GM12878 (cell line): ENCODE measurements around the gene CLIC3. TPM values are rescaled to one million over a fixed set of nuclear protein-coding genes. Genes with fewer than 3 reads are reported as not detected.

Source experiments
- ATAC-seq: fragments of 200-7000 bp; cut with Tn5 transposase; 3 replicates; pipeline ENCODE4 v1.9.1; 2020; ENCODE audit warnings: mild to moderate bottlenecking, moderate library complexity
- BruUV-seq: library from RNA; stranded (reverse); fragments of 400-500 nt; replicated peaks from 2 replicates; lab custom pipeline; 2021; lab: Mats Ljungman, UMichigan
- CTCF ChIA-PET: fragments of 300-600 bp; sonication (Branson Sonifier 250); formaldehyde crosslinking; extraction: SDS; loops from one replicate; lab custom pipeline; 2021; ENCODE audit warnings: inconsistent platforms; lab: Yijun Ruan, JAX
- POLR2A ChIA-PET: fragments of 350-600 bp; formaldehyde crosslinking; extraction: SDS; loops from one replicate; lab custom pipeline; 2021; ENCODE audit warnings: inconsistent platforms; lab: Charles Lee
- RAD21 ChIA-PET: fragments of 300-600 bp; sonication (Branson Sonifier 250); formaldehyde crosslinking; loops from one replicate; lab custom pipeline; 2023; ENCODE audit warnings: antibody characterized with exemption; ENCODE audit not compliant: unreplicated experiment; lab: Charles Lee
- SMC1A ChIA-PET: fragments of 300-600 bp; sonication (Branson Sonifier 250); formaldehyde crosslinking; loops from one replicate; lab custom pipeline; 2023; ENCODE audit not compliant: unreplicated experiment, uncharacterized antibody; lab: Charles Lee
- DNase-seq: peaks from one replicate; pipeline ENCODE4 v3.0.0-alpha.2; 2011; ENCODE audit warnings: low read depth, low spot score
- FAIRE-seq: peaks from 3 replicates; lab custom pipeline; 2011; peaks lifted over from hg19 to GRCh38; lab: Jason Lieb, UNC
- H2AFZ ChIP-seq: 2 replicates; pipeline ENCODE4 v1.6.0; 2011; ENCODE audit warnings: low read depth, low read length, control low read depth; ENCODE audit not compliant: control insufficient read depth
- H3K27ac ChIP-seq: 2 replicates; pipeline ENCODE4 v1.5.1; 2011; ENCODE audit warnings: control low read depth; ENCODE audit not compliant: control insufficient read depth, insufficient read depth
- H3K27me3 ChIP-seq, 2 experiments: replicated peaks in 1 of 2; 2 replicates each; pipeline versions ENCODE4 v1.6.0 to v1.6.1; 2011; ENCODE audit warnings: low read length in 1 of 2; ENCODE audit not compliant: control insufficient read depth in 2 of 2, insufficient read depth in 2 of 2
- H3K36me3 ChIP-seq, 2 experiments: 2 replicates each; pipeline ENCODE4 v1.5.1; 2011; ENCODE audit warnings: low read length in 1 of 2; ENCODE audit not compliant: control insufficient read depth in 2 of 2, insufficient read depth in 2 of 2
- H3K4me1 ChIP-seq: 2 replicates; pipeline ENCODE4 v1.6.1; 2011; ENCODE audit warnings: mild to moderate bottlenecking, low read length, moderate library complexity, mixed read lengths; ENCODE audit not compliant: control insufficient read depth, insufficient read depth
- H3K4me2 ChIP-seq: 2 replicates; pipeline ENCODE4 v1.6.0; 2011; ENCODE audit warnings: control low read depth; ENCODE audit not compliant: control insufficient read depth, insufficient read depth
- H3K4me3 ChIP-seq: fragments of 200-600 bp; sonication (generic); 2 replicates; pipeline ENCODE4 v1.5.1; 2016
- H3K79me2 ChIP-seq: 2 replicates; pipeline ENCODE4 v1.6.0; 2011; ENCODE audit warnings: low read length; ENCODE audit not compliant: control insufficient read depth, insufficient read depth
- H3K9ac ChIP-seq: 2 replicates; pipeline ENCODE4 v1.8.0; 2011; ENCODE audit warnings: low read length, control low read depth, mixed read lengths; ENCODE audit not compliant: control insufficient read depth, insufficient read depth
- H3K9me3 ChIP-seq: replicated peaks from 3 replicates; pipeline ENCODE4 v1.5.1; 2011; ENCODE audit warnings: mild to moderate bottlenecking, low read length; ENCODE audit not compliant: control insufficient read depth, insufficient read depth
- H4K20me1 ChIP-seq: 2 replicates; pipeline ENCODE4 v1.6.0; 2011; ENCODE audit not compliant: control insufficient read depth, insufficient read depth
- CREB1 ChIP-seq: IDR thresholded peaks from 2 replicates; pipeline ENCODE4 v1.6.1; 2012; ENCODE audit warnings: low read depth, mild to moderate bottlenecking, inconsistent platforms
- HCFC1 ChIP-seq: fragments of 150-350 bp; IDR thresholded peaks from 2 replicates; pipeline ENCODE4 v1.6.1; 2014; ENCODE audit warnings: low read length
- JUNB ChIP-seq: IDR thresholded peaks from 2 replicates; pipeline ENCODE4 v1.6.1; 2016; ENCODE audit warnings: antibody characterized with exemption, mild to moderate bottlenecking
- NFXL1 ChIP-seq: fragments of 450-650 bp; IDR thresholded peaks from 2 replicates; pipeline ENCODE4 v1.6.1; 2017; ENCODE audit warnings: antibody characterized with exemption, mild to moderate bottlenecking, borderline replicate concordance
- NR2F1 ChIP-seq: fragments of 450-650 bp; conservative IDR thresholded peaks from 2 replicates; pipeline ENCODE4 v1.6.1; 2017; ENCODE audit warnings: mild to moderate bottlenecking
- PAX8 ChIP-seq: fragments of 450-650 bp; IDR thresholded peaks from 2 replicates; pipeline ENCODE4 v1.6.1; 2017; ENCODE audit warnings: mild to moderate bottlenecking, moderate library complexity
- POU2F2 ChIP-seq: IDR thresholded peaks from 3 replicates; pipeline ENCODE4 v1.6.1; 2011; ENCODE audit warnings: low read depth, mild to moderate bottlenecking, low read length, borderline replicate concordance
- RAD51 ChIP-seq: fragments of 450-650 bp; IDR thresholded peaks from 2 replicates; pipeline ENCODE4 v1.6.1; 2016; ENCODE audit warnings: moderate library complexity, mild to moderate bottlenecking, inconsistent platforms
- ZBED1 ChIP-seq: IDR thresholded peaks from 2 replicates; pipeline ENCODE4 v1.6.1; 2016; ENCODE audit warnings: borderline replicate concordance
- WGBS: methylation state at CpG from one replicate; pipeline ENCODE4 v1.1.6; 2016; ENCODE audit warnings: low lambda C conversion rate; ENCODE audit not compliant: insufficient replicate concordance, insufficient coverage; ENCODE audit errors: missing lambda C conversion rate; 5-methylcytosine and 5-hydroxymethylcytosine counted together
- in situ Hi-C: fragments of 300-500 bp; cut with MboI; formaldehyde crosslinking; loops from 9 replicates; pipeline ENCODE4 v1.14.3; 2018; ENCODE audit warnings: mixed read lengths
- intact Hi-C: fragments of 100-400 bp; cut with micrococcal nuclease; formaldehyde crosslinking; loops from one replicate; pipeline ENCODE4 v1.14.2; 2022; ENCODE audit not compliant: unreplicated experiment
- polyA plus RNA-seq, 11 experiments: library from polyadenylated mRNA; depleted of rRNA in 4 of 11; unstranded in 6 of 11; stranded (reverse) in 5 of 11; fragments of >200 nt; fragmentation: Nextera tagmentation in 4 of 11; fragmentation: Illumina TruSeq in 1 of 11; extraction: Ambion mirVana in 4 of 11; extraction: Trizol in 1 of 11; gene quantifications; 1 replicate in 1 of 11; 2 replicates in 10 of 11; pipeline versions ENCODE4 v1.2.1 to v1.2.3, GENCODE V29; 2011 to 2016; ENCODE audit warnings: inconsistent platforms in 2 of 11, missing spikeins in 2 of 11, low read depth in 1 of 11
- total RNA-seq, 4 experiments: library from RNA; depleted of rRNA in 3 of 4; stranded (reverse); fragments of >200 nt in 3 of 4; fragmentation: Illumina TruSeq in 1 of 4; extraction: Trizol in 1 of 4; gene quantifications; 2 replicates each; pipeline versions ENCODE4 v1.2.1 to v1.2.3, GENCODE V29; 2013 to 2021
- TF ChIP-seq, protein P1 (sequence below): fragments of 450-650 bp; formaldehyde crosslinking; IDR thresholded peaks from 2 replicates; pipeline ENCODE4 v1.4.0; 2020; ENCODE audit warnings: mild to moderate bottlenecking, moderate library complexity
- TF ChIP-seq, protein P2 (sequence below): IDR thresholded peaks from 2 replicates; pipeline ENCODE4 v1.6.1; 2011; ENCODE audit warnings: low read depth, low read length, improper control_type of control experiment, borderline replicate concordance
- TF ChIP-seq, protein P3 (sequence below): IDR thresholded peaks from 2 replicates; pipeline ENCODE4 v1.6.1; 2011; ENCODE audit warnings: low read depth, mild to moderate bottlenecking, low read length, moderate library complexity, borderline replicate concordance; ENCODE audit errors: extremely low read depth
- TF ChIP-seq, protein P4 (sequence below): fragments of 450-650 bp; IDR thresholded peaks from 2 replicates; pipeline ENCODE4 v1.6.1; 2017; ENCODE audit warnings: mild to moderate bottlenecking, moderate library complexity

The CLIC3 gene
- total and polyA plus RNA-seq, 10 of the 15 experiments (the other 5 are each of a cell fraction or from before 2014, with no cell fraction given) = 0.31 TPM; not detected in 9

DNA sequence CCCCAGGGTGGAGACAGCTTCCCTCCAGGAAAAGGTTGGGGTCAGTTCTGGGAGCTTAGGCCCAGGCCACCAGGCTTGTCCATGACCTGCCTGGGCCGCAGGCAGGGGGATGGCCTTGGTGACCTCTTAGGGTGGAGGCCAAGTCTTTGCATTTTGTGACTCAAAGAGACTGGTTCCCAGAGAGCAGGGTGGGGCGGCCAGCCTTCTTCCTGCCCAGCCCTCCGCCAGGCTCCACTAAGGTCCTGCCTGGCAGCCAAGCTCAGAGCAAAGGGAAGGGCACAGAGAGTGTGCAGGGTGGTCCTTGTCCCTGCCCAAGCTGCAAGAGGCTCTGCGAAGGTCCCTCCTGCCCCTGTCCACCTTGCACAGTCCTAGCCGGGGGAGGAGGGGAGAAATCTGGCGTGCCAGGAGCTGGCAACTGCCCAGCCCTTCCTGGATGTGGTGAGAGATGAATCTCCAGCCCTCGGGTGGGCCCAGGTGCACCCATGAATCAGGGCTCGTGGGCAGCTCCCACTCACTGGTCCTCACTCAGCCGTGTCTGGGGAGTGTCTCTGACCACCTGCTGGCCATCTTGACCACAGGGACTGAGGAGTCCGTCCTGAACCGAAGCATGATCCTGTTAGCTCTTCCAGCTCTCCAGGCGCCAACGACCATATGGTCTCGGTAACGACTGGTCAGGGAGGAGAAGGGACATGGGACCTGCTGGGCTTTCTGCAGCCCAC is 21.4 kb downstream of the CLIC3 start:
- Histone ChIP-seq H3K9ac (no peak overlapping the region), H3K9me3 (no peaks in the 10 kb centered on the region), H3K27me3 (no peaks in the 10 kb centered on the region; a peak in 2 of 4 replicates), H2AFZ (no peak overlapping the region), H3K27ac (no peak overlapping the region), H3K4me2 (no peak overlapping the region), H3K4me3 (no peak overlapping the region), H3K79me2 (no peaks in the 10 kb centered on the region), H3K4me1 (no peaks in the 10 kb centered on the region), H4K20me1 (no peaks in the 10 kb centered on the region), H3K36me3 (no peaks in the 10 kb centered on the region)
- 30% methylated on average over 15 of the region's 15 CpGs for WGBS
- intact Hi-C loops = no loop called here
- RAD21 ChIA-PET = interaction anchor here (0.8 kb wide), 1 partner anchor 60 kb away, joined by 3 read pairs; no protein-coding TSS in a partner anchor
- ATAC-seq = no peak
- FAIRE-seq = no peak
- POLR2A ChIA-PET = interaction anchor here (0.6 kb wide), 1 partner anchor 226 kb away, joined by 3 read pairs; no protein-coding TSS in a partner anchor
- CTCF ChIA-PET = interaction anchor here (2.9 kb wide), 1 partner anchor 60 kb away, joined by 11 read pairs; no protein-coding TSS in a partner anchor
- no peak for DNase-seq
- in situ Hi-C loops = no loop called here
- SMC1A ChIA-PET = interaction anchor here (1.3 kb wide), 1 partner anchor 27 kb away, joined by 3 read pairs; no protein-coding TSS in a partner anchor
- BruUV-seq = no TSS peak
- TF ChIP-seq, protein P1, sequence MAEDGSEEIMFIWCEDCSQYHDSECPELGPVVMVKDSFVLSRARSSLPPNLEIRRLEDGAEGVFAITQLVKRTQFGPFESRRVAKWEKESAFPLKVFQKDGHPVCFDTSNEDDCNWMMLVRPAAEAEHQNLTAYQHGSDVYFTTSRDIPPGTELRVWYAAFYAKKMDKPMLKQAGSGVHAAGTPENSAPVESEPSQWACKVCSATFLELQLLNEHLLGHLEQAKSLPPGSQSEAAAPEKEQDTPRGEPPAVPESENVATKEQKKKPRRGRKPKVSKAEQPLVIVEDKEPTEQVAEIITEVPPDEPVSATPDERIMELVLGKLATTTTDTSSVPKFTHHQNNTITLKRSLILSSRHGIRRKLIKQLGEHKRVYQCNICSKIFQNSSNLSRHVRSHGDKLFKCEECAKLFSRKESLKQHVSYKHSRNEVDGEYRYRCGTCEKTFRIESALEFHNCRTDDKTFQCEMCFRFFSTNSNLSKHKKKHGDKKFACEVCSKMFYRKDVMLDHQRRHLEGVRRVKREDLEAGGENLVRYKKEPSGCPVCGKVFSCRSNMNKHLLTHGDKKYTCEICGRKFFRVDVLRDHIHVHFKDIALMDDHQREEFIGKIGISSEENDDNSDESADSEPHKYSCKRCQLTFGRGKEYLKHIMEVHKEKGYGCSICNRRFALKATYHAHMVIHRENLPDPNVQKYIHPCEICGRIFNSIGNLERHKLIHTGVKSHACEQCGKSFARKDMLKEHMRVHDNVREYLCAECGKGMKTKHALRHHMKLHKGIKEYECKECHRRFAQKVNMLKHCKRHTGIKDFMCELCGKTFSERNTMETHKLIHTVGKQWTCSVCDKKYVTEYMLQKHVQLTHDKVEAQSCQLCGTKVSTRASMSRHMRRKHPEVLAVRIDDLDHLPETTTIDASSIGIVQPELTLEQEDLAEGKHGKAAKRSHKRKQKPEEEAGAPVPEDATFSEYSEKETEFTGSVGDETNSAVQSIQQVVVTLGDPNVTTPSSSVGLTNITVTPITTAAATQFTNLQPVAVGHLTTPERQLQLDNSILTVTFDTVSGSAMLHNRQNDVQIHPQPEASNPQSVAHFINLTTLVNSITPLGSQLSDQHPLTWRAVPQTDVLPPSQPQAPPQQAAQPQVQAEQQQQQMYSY (CRISPR knock-in tag) = no peak
- TF ChIP-seq, protein P2, sequence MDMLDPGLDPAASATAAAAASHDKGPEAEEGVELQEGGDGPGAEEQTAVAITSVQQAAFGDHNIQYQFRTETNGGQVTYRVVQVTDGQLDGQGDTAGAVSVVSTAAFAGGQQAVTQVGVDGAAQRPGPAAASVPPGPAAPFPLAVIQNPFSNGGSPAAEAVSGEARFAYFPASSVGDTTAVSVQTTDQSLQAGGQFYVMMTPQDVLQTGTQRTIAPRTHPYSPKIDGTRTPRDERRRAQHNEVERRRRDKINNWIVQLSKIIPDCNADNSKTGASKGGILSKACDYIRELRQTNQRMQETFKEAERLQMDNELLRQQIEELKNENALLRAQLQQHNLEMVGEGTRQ = no peak
- no peak for TF ChIP-seq NFXL1
- TF ChIP-seq JUNB = no peak
- TF ChIP-seq ZBED1 = no peak
- TF ChIP-seq, protein P3, sequence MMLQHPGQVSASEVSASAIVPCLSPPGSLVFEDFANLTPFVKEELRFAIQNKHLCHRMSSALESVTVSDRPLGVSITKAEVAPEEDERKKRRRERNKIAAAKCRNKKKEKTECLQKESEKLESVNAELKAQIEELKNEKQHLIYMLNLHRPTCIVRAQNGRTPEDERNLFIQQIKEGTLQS = no peak
- no peak for TF ChIP-seq CREB1
- no peak for TF ChIP-seq NR2F1
- no peak for TF ChIP-seq RAD51
- TF ChIP-seq HCFC1 = no peak
- no peak for TF ChIP-seq PAX8
- TF ChIP-seq, protein P4, sequence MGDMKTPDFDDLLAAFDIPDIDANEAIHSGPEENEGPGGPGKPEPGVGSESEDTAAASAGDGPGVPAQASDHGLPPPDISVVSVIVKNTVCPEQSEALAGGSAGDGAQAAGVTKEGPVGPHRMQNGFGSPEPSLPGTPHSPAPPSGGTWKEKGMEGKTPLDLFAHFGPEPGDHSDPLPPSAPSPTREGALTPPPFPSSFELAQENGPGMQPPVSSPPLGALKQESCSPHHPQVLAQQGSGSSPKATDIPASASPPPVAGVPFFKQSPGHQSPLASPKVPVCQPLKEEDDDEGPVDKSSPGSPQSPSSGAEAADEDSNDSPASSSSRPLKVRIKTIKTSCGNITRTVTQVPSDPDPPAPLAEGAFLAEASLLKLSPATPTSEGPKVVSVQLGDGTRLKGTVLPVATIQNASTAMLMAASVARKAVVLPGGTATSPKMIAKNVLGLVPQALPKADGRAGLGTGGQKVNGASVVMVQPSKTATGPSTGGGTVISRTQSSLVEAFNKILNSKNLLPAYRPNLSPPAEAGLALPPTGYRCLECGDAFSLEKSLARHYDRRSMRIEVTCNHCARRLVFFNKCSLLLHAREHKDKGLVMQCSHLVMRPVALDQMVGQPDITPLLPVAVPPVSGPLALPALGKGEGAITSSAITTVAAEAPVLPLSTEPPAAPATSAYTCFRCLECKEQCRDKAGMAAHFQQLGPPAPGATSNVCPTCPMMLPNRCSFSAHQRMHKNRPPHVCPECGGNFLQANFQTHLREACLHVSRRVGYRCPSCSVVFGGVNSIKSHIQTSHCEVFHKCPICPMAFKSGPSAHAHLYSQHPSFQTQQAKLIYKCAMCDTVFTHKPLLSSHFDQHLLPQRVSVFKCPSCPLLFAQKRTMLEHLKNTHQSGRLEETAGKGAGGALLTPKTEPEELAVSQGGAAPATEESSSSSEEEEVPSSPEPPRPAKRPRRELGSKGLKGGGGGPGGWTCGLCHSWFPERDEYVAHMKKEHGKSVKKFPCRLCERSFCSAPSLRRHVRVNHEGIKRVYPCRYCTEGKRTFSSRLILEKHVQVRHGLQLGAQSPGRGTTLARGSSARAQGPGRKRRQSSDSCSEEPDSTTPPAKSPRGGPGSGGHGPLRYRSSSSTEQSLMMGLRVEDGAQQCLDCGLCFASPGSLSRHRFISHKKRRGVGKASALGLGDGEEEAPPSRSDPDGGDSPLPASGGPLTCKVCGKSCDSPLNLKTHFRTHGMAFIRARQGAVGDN = no peak
- TF ChIP-seq POU2F2 = no peak
